Activated CD4-positive, CD25-positive, alpha-beta regulatory T cell treated with anti-CD3 and anti-CD28 coated beads, Interleukin-2, amount 50 U/mL, for 24 hours (primary cell): ENCODE results near the gene DNAI4.
"Not testable (repeated sequence)": the region's sequence is repeated elsewhere in the genome, so short reads cannot be mapped to it uniquely, and the experiment has no call there.

Source experiments
- ATAC-seq, 2 donors: fragments of 150-1000 bp; cut with Tn5 transposase; one replicate each; pipeline ENCODE4 v1.10.0; 2021; ENCODE audit warnings: mild to moderate bottlenecking in 1 of 2, moderate library complexity in 1 of 2

Gene DNAI4

DNA sequence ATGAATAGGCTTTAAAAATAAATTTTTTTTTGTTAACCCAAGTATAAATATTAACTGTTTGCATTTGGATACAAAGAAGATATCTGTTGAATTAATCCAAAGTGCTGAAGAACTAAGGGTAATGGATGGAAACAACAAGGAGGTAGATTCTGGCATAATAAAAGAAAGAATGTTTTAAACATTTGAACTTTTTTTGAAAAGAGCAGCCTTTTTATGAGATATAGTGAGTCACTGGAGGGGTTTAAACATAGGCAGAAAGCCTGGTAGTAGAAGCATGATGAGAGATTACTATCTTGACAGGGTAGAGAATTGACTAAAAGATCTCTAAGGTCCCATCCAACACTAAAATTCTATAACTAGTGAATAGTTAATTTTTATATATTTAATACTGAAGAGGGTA is 2.9 kb upstream of the DNAI4 start:
- no peak for ATAC-seq

DNA sequence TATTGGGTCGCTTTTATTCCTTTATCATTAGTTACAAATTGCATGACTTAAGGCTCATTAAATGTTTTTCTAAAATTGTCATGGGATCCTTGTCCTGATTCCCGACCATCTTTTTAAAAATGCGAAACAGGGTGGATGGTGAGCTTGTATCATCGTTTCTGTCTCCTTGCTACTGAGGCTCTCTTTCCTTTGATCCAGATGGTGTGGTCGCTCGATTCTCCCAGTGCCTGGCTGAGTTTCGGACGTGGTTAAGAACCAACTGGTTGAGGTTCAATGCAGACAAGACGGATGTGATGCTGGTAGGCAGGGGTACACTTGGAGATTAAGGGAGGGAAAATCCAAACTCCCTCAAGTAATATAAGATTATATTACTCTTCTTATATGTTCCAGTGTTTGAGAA is 1.3 kb upstream of the DNAI4 start:
- no peak for ATAC-seq

DNA sequence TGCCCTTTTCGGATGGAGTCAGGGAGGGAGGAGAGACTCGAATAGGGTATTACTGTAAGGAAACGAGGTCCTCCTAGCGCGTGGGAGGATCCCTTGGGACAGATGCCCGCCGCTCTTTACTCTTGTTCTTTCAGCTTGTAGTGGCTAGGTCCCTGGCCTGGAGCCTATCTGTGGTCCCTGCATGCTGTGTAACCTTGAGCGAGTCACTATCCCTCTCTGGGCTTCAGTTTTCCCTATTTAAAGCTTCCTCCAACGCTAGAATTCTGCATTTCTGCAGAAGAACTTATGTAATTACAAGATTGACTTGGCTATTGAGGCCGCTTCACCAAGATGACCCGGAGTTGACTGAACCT is 878 bp upstream of the DNAI4 start:
- ATAC-seq = no peak

DNA sequence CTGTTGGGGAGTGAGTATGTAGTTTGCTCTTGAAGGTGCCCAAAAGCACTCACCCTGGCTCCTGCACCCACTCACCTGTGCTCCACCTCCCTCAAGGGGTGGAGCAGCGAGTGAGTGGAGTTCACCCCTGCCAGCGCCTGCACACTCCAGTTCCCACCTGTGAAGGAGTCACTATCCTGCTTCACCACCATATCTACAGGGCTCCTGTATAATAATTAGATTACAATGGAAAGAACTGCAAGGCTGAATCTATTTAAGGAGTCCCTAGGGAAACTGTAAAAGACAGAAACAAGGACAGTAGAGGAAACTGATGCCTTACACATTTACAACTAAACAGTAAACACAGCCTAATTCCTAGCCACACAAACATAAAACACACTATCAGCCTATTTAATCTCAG is 4.1 kb downstream of the DNAI4 start:
- ATAC-seq = no peak

DNA sequence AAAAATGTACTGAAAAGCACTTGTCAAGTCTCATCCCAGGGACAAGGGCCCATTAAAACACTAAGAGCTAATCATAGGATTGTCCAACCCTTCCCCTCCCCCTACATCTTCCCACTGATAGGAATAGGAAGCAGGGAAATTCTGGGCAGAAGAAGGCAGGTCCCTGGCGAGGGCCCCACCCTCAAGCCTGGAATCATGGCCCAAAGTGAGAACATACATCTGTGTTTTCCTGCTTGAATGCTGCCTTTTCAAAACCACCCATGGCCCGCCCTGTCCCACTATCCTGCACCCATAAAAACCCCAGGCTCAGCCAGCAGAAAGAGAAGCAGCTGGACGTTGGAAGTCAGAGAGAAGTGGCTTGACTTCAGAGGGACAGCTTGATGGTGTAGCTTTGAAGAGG is 4.8 kb downstream of the DNAI4 start:
- no peak for ATAC-seq

DNA sequence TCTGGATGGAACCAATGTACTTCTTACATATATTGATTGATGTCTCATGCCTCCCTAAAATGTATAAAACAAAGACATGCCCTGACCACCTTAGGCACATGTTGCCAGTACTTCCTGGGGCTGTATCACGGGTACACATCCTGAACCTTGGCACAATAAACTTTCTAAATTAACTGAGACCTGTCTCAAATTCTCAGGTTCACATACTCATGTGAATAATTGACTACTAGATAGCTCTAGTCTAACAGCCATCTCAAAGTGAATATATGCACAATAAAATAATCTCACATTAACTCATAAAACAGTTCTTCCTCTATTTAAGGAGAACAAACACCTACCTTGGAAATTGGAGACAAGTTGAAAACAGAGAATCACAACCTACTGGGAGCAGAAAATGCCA is 5.6 kb downstream of the DNAI4 start:
- no peak for ATAC-seq

DNA sequence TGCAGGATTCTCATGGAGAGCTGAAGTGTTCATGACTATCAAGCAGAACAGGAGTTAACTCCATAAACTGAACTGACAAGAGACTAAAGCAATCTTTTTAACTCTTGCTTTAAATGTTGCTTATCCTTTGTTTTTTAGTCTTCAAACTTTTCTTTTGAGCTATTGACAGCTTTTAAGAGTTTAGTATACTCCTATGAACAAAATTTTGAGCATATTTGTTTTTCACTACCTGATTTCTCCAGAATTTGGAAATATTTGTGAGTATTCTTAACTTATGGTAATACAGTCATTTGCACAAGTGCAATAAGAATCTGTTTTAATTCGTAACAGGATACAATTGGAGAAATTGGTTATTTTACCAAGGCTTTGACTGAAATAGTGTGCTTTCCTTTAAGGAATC is 7.2 kb downstream of the DNAI4 start:
- ATAC-seq = no peak

DNA sequence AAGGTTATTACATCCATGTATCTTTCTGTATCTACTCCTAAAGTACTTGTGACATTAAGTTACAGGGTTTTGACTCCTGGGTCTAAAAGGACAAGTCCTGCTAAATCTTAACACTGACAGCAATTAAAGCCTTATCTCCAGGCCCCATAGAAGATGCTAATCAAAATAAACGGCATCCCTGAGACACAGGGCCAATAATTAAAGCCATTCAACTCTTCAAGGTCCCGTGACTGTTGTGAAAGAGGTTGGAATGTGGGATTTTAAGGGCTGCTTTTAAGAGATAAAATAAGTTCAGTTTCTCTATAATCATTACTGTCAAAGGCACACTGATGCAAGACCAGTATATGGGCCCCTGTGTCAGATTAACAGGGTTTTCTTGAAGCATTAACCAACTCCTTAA is 8.3 kb downstream of the DNAI4 start:
- ATAC-seq = no peak

DNA sequence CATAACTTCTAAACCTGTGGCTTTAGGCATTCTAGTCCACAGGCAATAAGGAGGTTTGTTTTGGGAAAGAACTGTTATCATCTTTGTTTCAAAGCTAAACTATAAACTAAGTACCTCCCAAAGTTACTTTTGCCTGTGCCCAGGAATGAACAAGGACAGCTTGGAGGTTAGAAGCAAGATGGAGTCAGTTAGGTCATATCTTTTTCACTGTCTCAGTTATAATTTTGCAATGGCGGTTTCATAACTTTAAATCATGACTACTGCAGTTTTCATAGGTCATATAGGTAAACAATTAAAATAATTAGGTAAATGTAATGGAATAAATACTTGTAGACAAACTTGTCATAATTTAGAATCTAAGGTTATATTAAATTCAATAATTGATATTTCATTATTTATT is 9.5 kb downstream of the DNAI4 start:
- ATAC-seq = not testable (repeated sequence)

DNA sequence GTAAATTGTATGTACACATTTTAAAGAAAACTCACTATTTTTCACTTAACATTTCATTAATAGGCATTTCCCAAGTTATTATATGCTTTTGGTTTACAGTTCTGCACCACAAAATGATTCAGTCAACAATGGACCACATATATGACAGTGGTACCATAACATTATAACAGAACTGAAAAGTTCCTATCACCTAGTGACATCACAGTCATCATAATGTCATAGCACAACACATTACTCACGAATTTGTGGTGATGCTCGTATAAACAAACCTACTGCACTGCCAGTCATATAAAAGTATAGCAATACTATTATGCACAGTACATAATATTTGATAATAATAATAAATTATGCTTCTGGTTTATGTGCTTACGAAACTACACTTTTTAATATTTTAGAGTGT is 30.9 kb downstream of the DNAI4 start:
- peak in 1 of 2 donors; percentile 27 for ATAC-seq

DNA sequence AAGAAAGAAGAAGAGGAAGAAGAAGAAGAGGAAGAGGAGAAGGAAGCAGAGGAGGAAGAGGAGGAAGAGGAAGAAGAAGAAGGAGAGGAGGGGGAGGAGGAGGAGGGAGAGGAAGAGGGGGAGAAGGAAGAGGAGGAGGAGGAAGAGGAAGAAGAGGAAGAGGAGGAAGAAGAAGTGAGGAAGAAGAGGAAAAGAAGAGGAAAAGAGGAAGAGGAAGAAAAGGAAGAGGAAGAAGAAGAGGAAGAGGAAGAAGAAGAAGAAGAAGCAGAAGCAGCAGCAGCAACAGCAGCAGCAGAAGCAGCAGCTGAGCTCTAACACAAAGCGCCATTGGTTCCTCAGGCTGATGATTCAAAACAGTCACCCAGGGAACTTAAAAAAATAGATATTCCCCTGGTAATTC is 34.0 kb downstream of the DNAI4 start:
- ATAC-seq = no peak

DNA sequence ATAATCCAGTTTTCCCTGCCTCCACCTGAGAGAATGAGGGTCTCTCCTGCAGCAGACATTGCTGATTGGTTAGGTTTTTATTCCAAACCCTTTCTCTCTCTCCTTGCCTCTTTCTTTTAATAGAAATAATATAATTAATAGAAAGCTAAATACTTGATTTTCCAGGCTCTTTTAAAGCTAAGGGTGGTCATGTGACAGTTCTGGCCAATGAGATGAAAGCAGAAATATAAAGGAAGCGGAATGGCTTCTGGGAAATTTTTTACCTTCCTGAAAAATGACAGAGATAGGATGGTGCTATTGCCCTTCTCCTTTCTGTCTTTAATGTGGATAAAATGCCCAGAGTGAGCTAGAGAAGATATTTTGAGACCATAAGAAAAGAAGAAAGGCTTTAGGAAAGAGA is 35.6 kb downstream of the DNAI4 start:
- ATAC-seq = no peak

DNA sequence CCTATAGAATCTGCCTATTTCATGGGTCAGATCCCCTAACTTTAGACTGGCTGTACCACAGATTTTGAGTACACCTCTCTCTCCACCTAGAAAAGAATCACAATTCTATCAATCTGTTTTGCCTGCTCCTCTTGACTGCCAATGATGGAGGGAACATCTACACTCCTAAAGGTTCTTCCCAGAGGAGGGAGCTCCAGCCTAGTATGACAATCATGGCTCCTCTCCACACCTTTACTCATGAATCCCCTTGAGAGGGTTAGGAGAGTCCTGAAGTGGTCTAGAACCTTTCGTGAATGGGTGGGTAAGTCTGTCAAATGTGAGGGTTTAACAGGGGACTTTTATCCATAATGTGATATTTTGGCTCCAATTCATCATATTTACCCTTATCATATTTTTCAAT is 48.0 kb downstream of the DNAI4 start:
- no peak for ATAC-seq

DNA sequence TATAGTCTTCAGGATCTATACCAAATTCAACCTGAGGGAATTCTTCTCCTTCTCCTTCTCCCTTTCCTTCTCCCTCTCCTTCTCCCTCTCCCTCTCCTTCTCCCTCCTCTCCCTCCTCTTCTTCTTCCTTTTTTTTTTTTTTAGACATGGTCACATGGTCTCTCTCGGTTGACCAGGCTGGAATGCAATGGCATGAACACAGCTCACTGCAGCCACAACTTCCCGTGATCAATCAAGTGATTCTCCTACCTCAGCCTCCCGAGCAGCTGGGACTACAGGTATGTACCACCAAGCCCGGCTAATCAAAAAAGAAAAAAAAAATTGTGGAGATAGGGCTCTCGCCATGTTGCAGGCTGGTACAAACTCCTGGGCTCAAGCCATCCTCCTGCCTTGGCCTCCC is 51.5 kb downstream of the DNAI4 start:
- ATAC-seq = no peak

DNA sequence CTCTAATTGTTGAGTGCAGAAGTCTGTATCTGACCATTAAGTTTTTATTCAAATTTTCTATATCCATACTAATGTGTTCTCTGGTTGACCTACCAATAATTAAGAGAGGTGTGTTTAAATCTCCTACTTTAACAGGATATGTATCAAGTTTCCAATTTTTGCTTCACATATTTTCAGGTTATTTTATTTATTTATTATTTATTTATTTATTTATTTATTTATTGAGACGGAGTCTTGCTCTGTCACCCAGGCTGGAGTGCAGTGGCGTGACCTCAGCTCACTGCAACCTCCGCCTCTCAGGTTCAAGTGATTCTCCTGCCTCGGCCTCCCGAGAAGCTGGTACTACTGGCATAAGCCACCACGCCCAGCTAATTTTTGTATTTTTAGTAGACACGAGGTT is 52.6 kb downstream of the DNAI4 start:
- not testable (repeated sequence) for ATAC-seq

DNA sequence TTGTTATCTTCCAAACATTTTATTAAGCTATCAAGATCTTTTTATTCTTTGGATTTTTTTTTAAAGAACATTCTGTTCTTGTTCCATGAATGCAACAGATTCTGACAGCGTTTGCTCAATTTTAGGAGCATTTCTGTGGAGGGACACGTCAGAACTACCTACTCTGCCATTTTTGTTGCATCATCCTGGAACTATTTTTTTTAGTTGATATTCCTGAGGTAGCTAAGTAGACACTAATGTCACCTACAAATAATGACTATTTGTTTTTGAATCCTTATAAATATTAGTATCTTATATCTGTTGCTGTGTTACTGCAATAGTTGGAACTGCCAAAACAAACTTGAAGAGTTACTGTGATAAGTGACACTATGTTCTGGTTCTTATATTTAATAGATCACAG is 57.2 kb downstream of the DNAI4 start:
- no peak for ATAC-seq

DNA sequence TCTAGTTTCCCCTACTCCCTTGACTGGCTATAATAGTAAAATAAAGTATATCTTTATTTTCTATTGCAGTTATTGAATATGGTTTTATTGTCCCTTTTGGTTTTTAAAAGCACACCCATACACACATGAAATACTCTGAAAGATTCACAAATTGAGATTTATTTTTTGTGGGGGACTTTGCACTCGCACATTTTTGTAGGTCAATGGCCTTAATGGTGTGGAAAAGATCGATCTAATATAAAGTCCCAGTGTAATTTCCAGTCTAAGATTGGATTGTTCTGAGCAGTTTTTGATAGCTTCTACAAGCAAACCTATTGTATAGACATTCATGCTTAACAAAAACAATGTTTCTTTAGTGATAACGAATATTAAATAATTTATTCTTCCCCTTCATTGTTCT is 64.1 kb downstream of the DNAI4 start:
- no peak for ATAC-seq

DNA sequence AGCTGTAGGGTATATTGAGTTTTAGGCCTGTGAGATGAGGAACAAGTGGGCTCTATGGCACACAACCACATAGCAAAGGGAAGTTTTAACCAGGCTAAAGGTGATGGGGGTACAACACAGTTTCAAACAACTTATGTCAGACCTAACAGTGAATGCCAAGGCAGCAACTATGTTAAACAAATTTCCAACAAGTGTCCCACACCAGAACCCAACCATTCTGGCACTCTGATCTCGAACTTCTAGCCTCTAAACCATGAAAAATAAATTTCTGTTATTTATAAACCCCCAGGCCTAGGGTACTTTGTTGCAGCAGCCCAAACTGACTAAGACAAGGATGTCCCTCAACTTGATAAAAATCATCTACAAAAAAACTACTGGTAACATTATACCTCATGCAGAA is 71.3 kb downstream of the DNAI4 start:
- no peak for ATAC-seq

DNA sequence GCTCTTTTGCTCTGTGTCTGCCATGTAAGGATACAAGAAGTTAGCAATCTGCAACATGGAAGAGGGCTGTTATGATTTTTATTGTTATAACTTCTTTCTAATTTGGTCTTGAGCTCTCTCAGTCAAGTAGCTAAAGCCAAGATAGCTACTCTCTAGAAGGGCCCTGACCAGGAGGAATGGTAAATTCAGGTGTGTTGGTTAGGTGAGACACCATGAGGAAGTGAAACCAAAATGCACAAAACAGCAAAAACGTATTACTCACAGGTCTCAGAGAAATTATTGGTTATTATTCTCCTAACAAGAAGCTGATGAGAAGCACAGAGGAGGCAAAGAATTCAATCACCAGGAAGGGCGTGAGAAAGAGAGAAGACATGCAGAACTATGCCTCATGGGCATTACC is 71.8 kb downstream of the DNAI4 start:
- ATAC-seq = no peak

DNA sequence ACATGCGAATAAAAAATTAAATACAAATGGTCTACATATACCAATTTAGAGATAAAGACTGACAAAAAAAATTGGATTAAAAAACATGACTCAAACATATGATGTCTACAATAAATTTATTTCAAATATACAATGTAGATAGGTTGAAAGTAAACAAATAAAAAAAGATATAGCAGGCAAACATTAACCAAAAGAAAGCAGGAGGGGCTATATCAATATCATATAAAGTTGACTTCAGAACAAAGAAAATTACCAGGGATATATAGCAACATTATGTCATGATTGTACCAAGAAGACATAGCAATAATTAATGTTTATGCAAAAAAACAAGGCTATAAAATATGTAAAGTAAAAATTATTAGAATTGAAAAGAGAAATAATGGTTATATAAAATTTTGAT is 73.7 kb downstream of the DNAI4 start:
- no peak for ATAC-seq

DNA sequence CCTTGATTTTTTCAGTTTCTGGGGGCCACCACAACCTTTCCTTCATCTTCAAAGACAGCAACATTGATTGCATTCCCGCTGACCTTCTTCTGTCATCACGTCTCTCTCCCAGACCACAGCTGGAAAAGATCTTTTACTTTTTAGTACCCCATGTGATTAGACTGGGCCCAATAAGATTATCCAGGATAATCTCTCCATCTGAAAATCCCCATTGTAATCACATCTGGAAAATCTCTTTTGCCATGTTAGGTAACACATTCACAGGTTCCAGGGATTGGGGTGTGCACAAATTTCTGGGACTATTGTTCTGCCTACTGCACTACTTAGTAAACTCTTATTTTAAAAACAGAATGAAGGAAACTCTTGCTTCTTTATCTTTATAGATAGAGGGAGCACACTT is 76.5 kb downstream of the DNAI4 start:
- no peak for ATAC-seq

DNA sequence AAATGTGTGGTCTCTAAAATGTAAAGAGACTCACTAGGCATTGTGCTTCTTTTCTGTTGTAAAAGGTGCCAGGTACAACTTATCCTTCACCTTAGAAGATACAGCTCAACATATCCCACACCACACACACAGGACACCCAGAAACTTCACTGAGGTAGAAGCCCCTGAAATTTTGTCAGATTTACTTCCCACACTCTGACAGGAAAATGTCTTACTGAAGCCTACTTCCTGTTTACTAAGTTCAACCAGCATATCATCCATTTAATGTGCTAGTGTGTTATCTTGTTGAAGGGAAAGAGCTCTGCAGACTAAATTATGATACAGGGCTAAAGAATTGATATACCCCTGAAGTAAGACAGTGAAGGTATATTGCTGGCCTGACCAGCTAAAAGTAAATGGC is 83.7 kb downstream of the DNAI4 start:
- ATAC-seq = no peak

DNA sequence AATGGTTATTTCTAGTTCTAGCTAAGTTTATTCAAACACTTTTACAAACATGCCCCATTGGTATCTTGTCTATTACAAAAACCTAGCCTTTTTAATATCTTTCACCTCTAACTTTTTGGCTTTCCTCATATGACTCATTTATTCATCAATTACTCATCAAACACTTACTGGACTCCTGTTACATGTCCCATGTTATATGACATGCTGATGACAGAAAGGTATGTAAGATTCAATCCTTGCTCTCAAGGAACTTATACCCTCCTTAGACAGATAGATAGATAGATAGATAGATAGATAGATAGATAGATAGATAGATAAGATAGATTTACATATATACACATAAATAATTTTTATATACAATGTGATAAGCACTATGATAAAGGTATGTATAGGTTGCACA is 89.7 kb downstream of the DNAI4 start:
- ATAC-seq = no peak

DNA sequence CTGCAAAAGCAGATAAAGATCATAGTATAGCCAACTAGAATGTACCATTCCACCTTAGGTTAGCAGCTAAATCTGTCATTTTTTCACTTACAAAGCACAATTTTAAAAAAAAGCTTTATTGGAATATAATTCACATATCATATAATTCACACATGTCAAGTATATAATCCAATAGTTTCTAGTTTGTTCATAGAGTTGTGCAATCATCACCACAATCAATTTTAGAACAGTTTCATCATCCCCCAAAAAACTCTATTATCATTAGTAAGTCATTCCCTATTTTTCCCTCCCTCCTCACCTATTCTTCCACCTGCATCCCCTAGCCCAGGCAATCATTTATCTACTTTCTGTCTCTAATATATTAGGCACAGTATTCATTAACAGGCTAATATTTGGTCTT is 91.5 kb downstream of the DNAI4 start:
- ATAC-seq = no peak

DNA sequence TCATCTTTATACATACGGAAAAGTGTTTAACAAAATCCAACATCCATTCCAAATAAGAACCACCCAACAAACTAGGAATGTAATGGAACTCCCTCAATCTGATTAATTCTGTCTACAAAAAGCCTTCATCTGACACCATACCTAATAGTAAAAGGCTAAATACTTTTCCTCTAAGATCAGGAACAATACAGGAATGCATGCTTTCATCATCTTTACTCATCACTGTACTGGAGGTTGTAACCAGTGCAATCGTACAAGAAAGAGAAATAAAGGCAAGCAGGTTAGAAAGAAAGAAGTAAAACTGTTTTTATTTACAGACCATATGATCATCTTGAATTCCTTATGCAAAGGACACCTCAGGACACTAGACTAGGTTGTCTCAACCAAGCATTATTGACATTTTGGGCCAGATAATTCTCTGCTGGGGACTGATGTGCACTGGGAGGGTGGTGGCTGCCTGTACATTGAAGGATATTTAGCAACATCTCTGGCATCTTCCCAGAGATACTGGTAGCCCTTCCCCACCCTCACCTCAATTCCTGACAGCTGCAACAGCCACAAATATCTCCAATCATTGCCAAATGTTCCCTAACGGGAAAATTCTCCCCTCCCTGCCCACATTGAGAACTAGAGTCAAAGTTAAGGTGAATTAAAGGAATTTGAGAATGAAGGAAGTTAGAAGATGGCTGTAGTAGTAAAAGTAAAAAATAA is 93.0 kb downstream of the DNAI4 start:
- ATAC-seq = no peak

DNA sequence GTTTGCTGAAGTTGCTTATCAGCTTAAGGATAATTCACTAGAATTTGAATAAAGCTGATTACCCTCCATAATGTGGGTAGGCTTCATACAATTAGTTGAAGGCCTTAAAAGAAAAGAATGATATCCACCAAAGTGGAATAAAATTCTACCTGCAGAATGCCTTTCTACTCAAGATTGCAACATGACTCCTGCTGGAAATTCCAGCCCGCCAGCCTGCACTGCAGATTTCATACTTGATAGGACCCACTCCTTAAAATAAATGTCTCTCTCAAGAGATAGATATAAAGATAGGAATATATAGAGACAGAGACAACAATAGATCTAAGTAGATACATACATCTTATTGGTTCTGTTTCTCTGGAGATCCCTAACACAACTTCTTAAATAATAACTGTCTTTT is 99.9 kb downstream of the DNAI4 start:
- no peak for ATAC-seq
